Measurements from ENCODE around the gene ZFAND6.

ZFAND6 gene

GRCh38 chr15:80156176-80156720 lies 96.8 kb downstream of the ZFAND6 start:
- in situ Hi-C loops (cut with HindIII; ENCODE audit: low sequenced_read_pairs), result no loop called here
- TF ChIP-seq CTCF (IDR thresholded peaks at IDR 0.05; ENCODE audit: low read depth, low read length, missing control alignments), result no peak
- no peak for DNase-seq (ENCODE audit: low read depth)
- no peak overlapping the region for H3K4me3 ChIP-seq (ENCODE audit: low read depth, low read length)

- H3K4me3 ChIP-seq (ENCODE audit: low read depth, low read length), result no peak overlapping the region
- in situ Hi-C loops (cut with HindIII; ENCODE audit: low sequenced_read_pairs), result no loop called here
- no peak for TF ChIP-seq CTCF (IDR thresholded peaks at IDR 0.05; ENCODE audit: low read depth, low read length, missing control alignments)
- no peak for DNase-seq (ENCODE audit: low read depth)
Measured at GRCh38 chr15:80157215-80157614, 97.7 kb downstream of the ZFAND6 start.

- no peak for TF ChIP-seq CTCF (IDR thresholded peaks at IDR 0.05; ENCODE audit: low read depth, low read length, missing control alignments)
- DNase-seq (ENCODE audit: low read depth), result no peak
- no peak overlapping the region for H3K4me3 ChIP-seq (ENCODE audit: low read depth, low read length)
- in situ Hi-C loops (cut with HindIII; ENCODE audit: low sequenced_read_pairs), result no loop called here
Measured at GRCh38 chr15:80159301-80159700, 99.8 kb downstream of the ZFAND6 start.

- no peak for TF ChIP-seq CTCF (IDR thresholded peaks at IDR 0.05; ENCODE audit: low read depth, low read length, missing control alignments)
- no peak overlapping the region for H3K4me3 ChIP-seq (ENCODE audit: low read depth, low read length)
- in situ Hi-C loops (cut with HindIII; ENCODE audit: low sequenced_read_pairs), result no loop called here
- no peak for DNase-seq (ENCODE audit: low read depth)
Measured at GRCh38 chr15:80159811-80160569, 100.5 kb downstream of the ZFAND6 start.

- DNase-seq (ENCODE audit: low read depth), result no peak
- no peak for TF ChIP-seq CTCF (IDR thresholded peaks at IDR 0.05; ENCODE audit: low read depth, low read length, missing control alignments)
- H3K4me3 ChIP-seq (ENCODE audit: low read depth, low read length), result no peak overlapping the region
- in situ Hi-C loops (cut with HindIII; ENCODE audit: low sequenced_read_pairs), result no loop called here
Measured at GRCh38 chr15:80160570-80161156, 101.2 kb downstream of the ZFAND6 start.

- H3K4me3 ChIP-seq (ENCODE audit: low read depth, low read length), result no peak overlapping the region
- in situ Hi-C loops (cut with HindIII; ENCODE audit: low sequenced_read_pairs), result no loop called here
- TF ChIP-seq CTCF (IDR thresholded peaks at IDR 0.05; ENCODE audit: low read depth, low read length, missing control alignments), result no peak
- no peak for DNase-seq (ENCODE audit: low read depth)
Measured at GRCh38 chr15:80161468-80162016, 102.1 kb downstream of the ZFAND6 start.

All from astrocyte of the cerebellum (primary cell).